Measurements from ENCODE around the gene AUNIP.

The AUNIP gene, protein sequence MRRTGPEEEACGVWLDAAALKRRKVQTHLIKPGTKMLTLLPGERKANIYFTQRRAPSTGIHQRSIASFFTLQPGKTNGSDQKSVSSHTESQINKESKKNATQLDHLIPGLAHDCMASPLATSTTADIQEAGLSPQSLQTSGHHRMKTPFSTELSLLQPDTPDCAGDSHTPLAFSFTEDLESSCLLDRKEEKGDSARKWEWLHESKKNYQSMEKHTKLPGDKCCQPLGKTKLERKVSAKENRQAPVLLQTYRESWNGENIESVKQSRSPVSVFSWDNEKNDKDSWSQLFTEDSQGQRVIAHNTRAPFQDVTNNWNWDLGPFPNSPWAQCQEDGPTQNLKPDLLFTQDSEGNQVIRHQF

GRCh38 chr1:25858906-25859789, at the start of gene AUNIP:
Gene AUNIP (minus strand): TSS chr1:25859457. CDS start chr1:25859357, 100 bp downstream.
- peak; percentile 87 for DNase-seq (ENCODE audit: low spot score)

DNA sequence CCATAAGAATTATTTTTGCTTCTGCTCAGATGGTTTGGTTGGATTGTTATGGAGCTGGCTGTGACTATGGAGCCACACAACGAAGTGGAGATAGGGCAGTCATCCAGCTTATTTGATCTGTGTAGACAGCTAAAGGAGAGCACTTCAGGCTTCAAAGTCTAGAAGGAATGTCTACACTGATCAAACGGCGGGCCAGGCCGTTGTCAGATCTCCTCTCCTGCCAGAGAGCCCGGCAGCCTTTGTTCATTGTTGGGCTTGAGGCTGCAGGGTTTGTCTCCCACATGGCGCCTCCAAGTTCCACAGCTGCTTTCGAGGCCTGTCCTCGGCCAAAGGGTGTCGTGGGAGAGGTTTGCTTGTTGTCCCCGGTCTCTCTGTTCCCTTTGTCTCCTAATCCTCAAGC, 49.8 kb upstream of the AUNIP start:
- peak; percentile 71 for DNase-seq (ENCODE audit: low spot score)

- no peak for DNase-seq (ENCODE audit: low spot score)
Observed at GRCh38 chr1:25908161-25908560, 48.9 kb upstream of the AUNIP start.

- no peak for DNase-seq (ENCODE audit: low spot score)
Observed at GRCh38 chr1:25907601-25908000, 48.3 kb upstream of the AUNIP start.

GRCh38 chr1:25906644-25907300, 47.5 kb upstream of the AUNIP start:
- DNase-seq (ENCODE audit: low spot score), result no peak

DNA sequence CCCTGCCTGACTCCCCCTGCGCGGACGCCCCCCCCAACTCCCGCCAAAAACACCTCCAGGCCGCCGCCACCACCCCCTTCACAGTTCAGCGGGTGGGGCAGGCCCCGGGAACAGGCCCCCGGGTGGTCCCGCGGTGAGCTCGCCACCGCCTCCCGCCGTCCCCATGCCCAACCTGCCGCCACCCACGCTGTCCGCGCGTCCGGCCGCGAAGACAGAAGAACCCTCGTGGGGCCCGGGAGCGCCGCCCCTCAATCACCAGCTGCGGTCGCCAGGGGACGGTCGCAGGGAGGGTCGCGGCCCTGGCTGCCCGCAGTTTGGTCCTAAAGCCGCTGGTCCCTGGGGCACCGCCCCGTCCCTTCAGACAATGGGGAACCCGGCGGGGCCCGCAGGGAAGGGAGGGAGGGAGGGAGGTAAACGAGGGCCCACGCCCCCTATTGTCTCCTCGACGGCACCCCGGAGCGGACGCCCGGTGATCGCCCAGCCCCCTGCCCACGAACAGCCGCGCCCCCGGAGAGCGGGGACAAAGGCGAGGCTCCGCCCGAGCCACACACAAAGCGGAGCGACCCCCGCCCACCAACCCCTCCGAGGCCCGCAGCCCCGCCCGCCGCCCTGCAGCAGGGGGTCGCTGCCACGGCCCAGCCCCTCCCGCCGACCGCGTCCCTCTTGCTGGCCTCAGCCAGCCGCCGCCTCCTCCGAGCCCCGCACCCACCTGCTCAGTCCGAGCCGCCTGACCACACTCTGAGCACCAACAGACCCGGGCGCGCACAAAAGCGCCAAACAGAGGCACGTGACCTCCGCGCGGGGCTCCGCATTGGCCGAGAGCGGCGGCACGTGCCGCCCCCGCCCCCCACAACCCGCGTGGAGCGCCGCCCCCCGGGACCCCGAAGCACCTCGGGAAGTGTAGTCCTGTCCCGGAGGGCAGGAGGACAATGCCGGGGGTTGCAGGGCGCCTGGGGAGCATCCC, 46.7 kb upstream of the AUNIP start, which contains the start of gene STMN1:
STMN1 (minus strand) TSS at position 740 of the 964 bp plus-strand sequence. CDS start 1,743 bp downstream, outside the sequence.
- peak; percentile 94 for DNase-seq (ENCODE audit: low spot score)

DNA sequence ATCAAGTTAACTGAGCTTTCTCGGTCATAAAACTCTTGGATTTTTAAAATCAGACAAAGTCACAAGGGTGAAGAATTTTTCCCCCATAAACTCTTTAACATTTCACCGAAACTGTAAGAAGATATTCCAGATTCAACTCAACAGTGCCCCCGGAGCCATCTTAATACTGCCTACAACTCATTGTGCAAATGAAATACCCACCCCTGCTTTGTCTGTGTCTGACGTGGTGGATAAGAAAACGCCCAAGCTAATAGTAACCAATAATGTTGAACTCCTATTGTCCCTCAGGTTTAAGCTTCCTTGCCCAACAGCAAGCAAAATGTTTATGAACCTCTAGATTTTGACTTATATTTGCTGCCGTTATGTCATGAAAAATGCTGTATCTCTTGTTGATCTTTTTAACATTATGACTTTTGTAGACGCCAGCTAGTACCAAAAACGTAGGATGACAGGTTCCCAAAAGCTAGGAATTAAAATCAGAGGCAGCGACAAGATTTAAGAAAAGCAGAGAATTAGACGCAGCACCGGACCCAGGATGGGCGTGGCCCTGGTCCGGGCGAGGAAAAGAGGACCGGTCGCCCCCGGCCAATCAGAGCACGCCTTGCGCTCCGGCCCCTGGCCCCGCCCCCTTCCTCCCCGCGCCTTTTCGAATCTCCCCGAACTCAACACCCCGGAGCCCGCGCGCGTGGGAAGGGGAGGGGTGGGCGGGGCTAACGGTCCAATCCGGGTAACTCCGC, 45.9 kb upstream of the AUNIP start:
- DNase-seq (ENCODE audit: low spot score), result peak; percentile 96

DNA sequence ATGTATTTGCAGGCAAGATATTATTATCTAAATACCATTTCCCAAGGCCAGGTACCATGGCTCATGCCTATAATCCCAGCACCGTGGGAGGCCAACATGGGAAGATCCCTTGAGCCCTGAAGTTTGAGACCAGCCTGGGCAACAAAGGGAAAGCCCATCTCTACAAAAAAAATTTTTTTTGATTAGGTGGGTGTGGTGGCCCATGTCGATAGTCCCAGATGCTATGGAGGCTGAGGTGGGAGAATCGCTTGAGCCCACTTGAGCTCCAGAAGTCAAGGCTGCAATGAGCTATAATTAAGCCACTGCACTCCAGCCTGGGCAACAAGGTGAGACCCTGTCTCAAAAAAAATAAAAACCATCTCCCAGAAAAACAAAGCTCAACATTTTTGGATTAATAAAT, 44.7 kb upstream of the AUNIP start:
- DNase-seq (ENCODE audit: low spot score), result no peak

DNA sequence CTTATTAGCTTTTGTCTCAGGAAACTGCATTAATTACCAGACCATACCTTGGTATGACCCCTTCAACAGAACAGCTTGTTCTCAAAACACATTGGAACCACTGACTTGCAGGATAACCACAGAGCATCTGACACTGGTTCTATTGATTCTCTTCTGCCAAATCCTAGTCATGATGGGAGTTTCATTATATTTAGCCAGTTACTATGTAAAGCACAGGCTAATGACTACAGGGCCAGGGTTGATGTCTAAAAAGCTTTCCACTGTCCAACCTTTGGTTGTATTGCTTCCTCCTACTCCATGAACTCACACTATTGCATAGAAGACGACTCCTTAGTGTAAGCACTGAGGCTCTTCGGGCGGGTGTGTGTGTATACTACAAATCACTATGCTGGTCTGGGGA, 43.2 kb upstream of the AUNIP start:
- DNase-seq (ENCODE audit: low spot score), result no peak

- peak; percentile 91 for DNase-seq (ENCODE audit: low spot score)
Observed at GRCh38 chr1:25900219-25900618, 41.0 kb upstream of the AUNIP start.

DNA sequence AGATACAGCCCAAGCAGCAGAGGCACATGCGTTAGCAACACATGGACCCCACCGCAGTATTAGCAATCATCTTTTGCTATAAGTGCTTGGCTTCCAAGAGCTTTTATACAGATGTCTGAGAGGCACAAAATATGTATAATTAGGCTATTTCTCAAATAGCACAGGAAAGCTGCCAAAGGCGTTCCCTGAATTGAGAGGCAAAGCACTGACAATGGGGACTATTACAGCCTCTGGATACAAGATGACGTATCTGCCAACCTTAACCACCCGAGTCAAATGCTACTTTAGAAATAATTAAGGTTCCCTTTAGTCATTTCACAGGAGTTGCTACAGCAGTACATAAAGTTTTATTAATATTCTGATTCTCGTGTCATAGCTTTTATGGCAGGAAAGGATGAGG, 40.5 kb upstream of the AUNIP start:
- DNase-seq (ENCODE audit: low spot score), result no peak

DNA sequence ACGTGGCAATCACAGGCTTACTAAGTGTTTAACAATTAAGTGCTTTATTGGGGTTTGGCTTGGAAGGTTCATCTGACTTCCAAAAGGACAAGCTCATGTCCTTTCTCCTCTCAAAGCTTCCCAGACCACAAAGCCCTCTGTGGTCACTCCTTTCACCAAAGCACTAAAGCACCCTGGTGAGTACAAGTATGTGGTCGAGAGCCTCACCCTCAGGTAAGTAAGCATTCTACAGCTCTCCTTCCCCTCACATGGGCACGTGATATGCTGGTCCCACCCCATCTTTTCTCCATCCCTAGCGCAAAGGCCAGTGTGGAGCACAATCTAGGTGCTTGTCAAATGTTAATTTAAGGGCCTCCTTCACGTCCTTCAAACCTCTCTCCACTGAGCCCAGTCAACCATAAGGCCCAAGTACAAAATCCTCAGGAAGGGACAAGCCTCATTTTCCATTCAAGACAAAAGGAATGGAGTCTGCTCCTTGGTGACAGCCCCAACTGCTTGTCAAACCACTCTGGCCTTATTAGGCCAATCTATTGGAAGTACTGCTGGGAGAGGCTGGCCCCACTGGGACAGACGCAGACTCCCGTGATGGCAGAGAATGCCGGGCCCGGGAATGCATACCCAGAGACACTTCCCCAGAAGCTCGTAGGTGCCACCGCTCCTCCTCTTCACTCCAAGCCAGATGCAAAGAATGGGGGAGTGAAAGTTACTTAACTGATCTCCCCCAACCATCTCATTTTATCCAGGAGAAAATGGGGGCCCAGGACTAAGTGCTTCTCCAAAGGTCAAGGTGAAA, 39.2 kb upstream of the AUNIP start:
- DNase-seq (ENCODE audit: low spot score), result no peak

DNA sequence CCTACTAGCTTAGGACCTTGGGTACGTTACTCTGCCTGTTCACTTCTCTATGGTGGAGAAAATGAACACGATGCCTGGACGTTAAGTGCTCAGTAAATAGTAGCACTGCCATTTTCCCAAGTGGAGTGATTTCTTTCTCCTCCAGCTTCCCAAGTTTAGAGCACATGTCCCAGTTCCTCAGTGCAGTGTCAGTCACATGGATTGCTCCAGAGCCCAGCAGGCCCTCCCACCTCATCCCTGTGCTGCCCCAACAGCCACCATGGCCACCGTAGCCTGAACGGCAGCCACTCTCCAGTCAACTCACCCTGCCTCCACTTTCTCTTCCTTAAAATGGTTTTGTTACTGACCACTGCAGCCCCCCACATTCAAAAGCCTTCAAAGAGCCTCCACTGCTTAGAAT, 38.5 kb upstream of the AUNIP start:
- DNase-seq (ENCODE audit: low spot score), result no peak

DNA sequence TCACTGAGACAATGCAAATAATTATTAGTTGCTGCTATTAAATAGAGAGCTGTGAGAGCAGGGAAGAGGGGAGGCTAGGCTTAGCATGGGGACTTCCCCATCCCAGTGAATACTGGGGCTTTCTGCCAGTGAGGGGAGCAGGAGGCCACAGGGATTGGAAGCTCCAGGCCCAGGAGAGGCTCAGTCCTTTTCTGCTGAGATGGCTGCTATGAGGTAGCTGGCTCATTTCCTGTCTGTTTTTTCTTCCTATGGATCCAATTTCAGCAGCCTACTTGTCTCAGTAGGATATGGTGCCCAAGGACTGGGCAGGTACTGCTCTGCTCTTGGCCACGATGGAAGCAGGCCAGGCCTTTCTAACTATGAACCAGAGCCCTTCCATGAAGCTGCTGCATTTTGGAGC, 37.0 kb upstream of the AUNIP start:
- no peak for DNase-seq (ENCODE audit: low spot score)

- peak; percentile 96 for DNase-seq (ENCODE audit: low spot score)
Observed at GRCh38 chr1:25895365-25895990, 36.2 kb upstream of the AUNIP start.

GRCh38 chr1:25893116-25893515, 33.9 kb upstream of the AUNIP start:
- DNase-seq (ENCODE audit: low spot score), result no peak

- no peak for DNase-seq (ENCODE audit: low spot score)
Observed at GRCh38 chr1:25891606-25892005, 32.3 kb upstream of the AUNIP start.

- DNase-seq (ENCODE audit: low spot score), result no peak
Observed at GRCh38 chr1:25890239-25891034, 31.2 kb upstream of the AUNIP start.

Data from Ammon's horn (tissue), 1 donor.